ENCODE results near the gene NAPA.

DNA sequence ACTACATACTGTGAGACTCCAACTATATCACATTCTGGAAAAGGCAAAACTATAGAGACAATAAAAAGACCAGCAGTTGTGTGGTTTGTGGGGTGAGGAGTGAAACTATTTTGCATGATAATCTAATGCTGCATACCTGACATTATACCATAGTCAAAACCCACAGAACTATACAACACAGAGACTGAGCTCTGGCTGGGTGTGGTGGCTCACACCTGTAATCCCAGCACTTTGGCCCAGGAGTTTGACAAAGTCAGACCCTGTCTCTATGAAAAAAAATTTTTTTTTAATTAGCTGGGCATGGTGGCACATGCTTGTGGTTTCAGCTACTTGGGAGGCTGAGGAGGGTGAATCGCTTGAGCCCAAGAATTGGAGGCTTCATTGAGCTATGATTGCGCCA is 46.1 kb upstream of the NAPA start:
- TF ChIP-seq POLR2AphosphoS5 (IDR thresholded peaks at IDR 0.05; ENCODE audit: low read depth, low read length) (no peak), POLR2A (IDR thresholded peaks at IDR 0.05; ENCODE audit: low read depth, low read length) (no peak), TAF1 (IDR thresholded peaks at IDR 0.05; ENCODE audit: borderline replicate concordance, low read depth, low read length) (no peak)
